ENCODE results near the gene COX18. TPM values are rescaled to one million over a fixed set of nuclear protein-coding genes. Genes with fewer than 3 reads are reported as not detected.

Gene COX18
- total RNA-seq, 1 donor from 2014 or later, result 19.9 TPM

Other genes with a start within 250 kb of the COX18 start
- 68.6 and 72.4 TPM in 2 replicates for gene ANKRD17, start 189.1 kb upstream of the COX18 start, total RNA-seq

Measured in activated T-helper 1 cell treated with anti-CD3 and anti-CD28 coated beads, Interleukin-12 subunit alpha, Interleukin-12 subunit beta, Interleukin-2, Interleukin-4 antibody, amounts not matched to agents 30 ng/mL and 10 ng/mL and 1 ng/mL, durations not matched to agents 14 hours and 24 hours and 36 hours (primary cell).